ENCODE data around the gene PRICKLE1. TPM values are rescaled to one million over a fixed set of nuclear protein-coding genes. Genes with fewer than 3 reads are reported as not detected.

Gene PRICKLE1
- total RNA-seq, 1 donor from 2014 or later: 9.4 TPM

- peaks cover 20% of the 10 kb centered on the region for H3K4me1 Mint-ChIP-seq
- TF ChIP-seq CTCF (conservative IDR thresholded peaks at IDR 0.05): no peak
- H3K36me3 Mint-ChIP-seq (ENCODE audit: low read depth): no peaks in the 10 kb centered on the region
- H3K27me3 Mint-ChIP-seq (ENCODE audit: low read depth): no peaks in the 10 kb centered on the region
- H3K27ac Mint-ChIP-seq (ENCODE audit: unreplicated experiment): no peak overlapping the region
- no peak for DNase-seq (ENCODE audit: low read depth, low spot score)
- no peak overlapping the region for H3K4me3 Mint-ChIP-seq
- peaks cover 2% of the 10 kb centered on the region for H3K9me3 Mint-ChIP-seq
These were observed 16.9 kb upstream of the PRICKLE1 start for GRCh38 chr12:42606471-42606870.

GRCh38 chr12:42605685-42606084, 16.1 kb upstream of the PRICKLE1 start:
- Mint-ChIP-seq H3K4me3 (no peak overlapping the region), H3K36me3 (ENCODE audit: low read depth) (no peaks in the 10 kb centered on the region), H3K9me3 (no peaks in the 10 kb centered on the region), H3K4me1 (peaks cover 20% of the 10 kb centered on the region), H3K27ac (ENCODE audit: unreplicated experiment) (no peak overlapping the region), H3K27me3 (ENCODE audit: low read depth) (no peaks in the 10 kb centered on the region)
- no peak for DNase-seq (ENCODE audit: low read depth, low spot score)
- no peak for TF ChIP-seq CTCF (conservative IDR thresholded peaks at IDR 0.05)

- no peak overlapping the region for H3K27ac Mint-ChIP-seq (ENCODE audit: unreplicated experiment)
- no peak for DNase-seq (ENCODE audit: low read depth, low spot score)
- no peaks in the 10 kb centered on the region for H3K27me3 Mint-ChIP-seq (ENCODE audit: low read depth)
- H3K4me3 Mint-ChIP-seq: no peak overlapping the region
- H3K36me3 Mint-ChIP-seq (ENCODE audit: low read depth): no peaks in the 10 kb centered on the region
- peaks cover 19% of the 10 kb centered on the region for H3K4me1 Mint-ChIP-seq
- TF ChIP-seq CTCF (conservative IDR thresholded peaks at IDR 0.05): no peak
- no peaks in the 10 kb centered on the region for H3K9me3 Mint-ChIP-seq
These were observed 13.9 kb upstream of the PRICKLE1 start for GRCh38 chr12:42603246-42603990.

- DNase-seq (ENCODE audit: low read depth, low spot score): no peak
- no peak for TF ChIP-seq CTCF (conservative IDR thresholded peaks at IDR 0.05)
- Mint-ChIP-seq H3K4me1 (peaks cover 9% of the 10 kb centered on the region), H3K27ac (ENCODE audit: unreplicated experiment) (no peak overlapping the region), H3K36me3 (ENCODE audit: low read depth) (no peaks in the 10 kb centered on the region), H3K4me3 (no peak overlapping the region), H3K9me3 (no peaks in the 10 kb centered on the region), H3K27me3 (ENCODE audit: low read depth) (peaks cover 18% of the 10 kb centered on the region)
These were observed 4.3 kb upstream of the PRICKLE1 start for GRCh38 chr12:42593874-42594273.

- H3K27ac Mint-ChIP-seq (ENCODE audit: unreplicated experiment): no peak overlapping the region
- peaks cover 26% of the 10 kb centered on the region for H3K4me1 Mint-ChIP-seq
- H3K27me3 Mint-ChIP-seq (ENCODE audit: low read depth): peaks cover 36% of the 10 kb centered on the region
- H3K4me3 Mint-ChIP-seq: peak overlapping the region; percentile 91
- no peak for TF ChIP-seq CTCF (conservative IDR thresholded peaks at IDR 0.05)
- DNase-seq (ENCODE audit: low read depth, low spot score): no peak
- no peaks in the 10 kb centered on the region for H3K36me3 Mint-ChIP-seq (ENCODE audit: low read depth)
- H3K9me3 Mint-ChIP-seq: no peaks in the 10 kb centered on the region
These were observed 886 bp upstream of the PRICKLE1 start for GRCh38 chr12:42590330-42590934.
